ENCODE measurements around the gene TADA2B.

The TADA2B gene

DNA sequence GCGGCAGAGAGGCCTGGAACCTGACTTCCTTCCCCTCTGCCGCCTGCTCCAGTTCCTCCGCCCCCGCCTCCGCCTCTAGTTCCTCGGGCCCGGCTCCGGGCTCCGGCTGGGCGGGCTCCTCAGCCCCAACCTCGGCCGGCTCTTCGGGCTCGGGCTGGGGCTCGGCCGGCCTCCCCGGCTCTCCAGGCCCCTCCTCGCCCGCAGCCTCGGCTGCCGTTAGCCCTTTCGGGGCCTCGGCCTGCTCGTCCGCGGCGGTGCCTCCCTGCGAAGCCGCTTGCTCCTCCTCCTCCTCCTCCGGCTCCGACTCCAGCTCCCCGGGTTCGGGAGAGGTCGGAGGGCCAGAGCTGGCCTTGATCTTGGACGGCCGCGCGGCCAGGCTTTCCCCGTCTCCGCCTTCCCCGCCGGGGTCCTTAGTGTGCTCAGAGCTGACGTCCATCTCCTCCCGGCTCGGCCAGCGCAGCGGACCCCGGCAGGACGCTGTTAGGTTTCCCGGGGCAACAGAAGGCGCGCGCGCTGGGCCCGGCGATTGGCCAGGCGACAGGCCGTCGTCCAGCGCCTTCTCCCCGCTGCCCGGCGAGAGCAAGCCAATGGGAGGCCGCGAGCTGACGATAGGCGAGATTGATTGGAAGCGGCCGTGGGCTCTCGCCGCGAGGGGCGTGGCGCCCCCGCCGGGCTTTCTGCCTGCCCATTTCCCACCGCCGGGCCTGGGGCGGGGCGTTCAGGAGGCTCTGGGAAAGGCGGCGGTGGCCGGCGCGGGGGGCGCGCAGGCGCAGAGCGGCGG is 479 bp upstream of the TADA2B start:
- DNase-seq = peak; percentile 30

DNA sequence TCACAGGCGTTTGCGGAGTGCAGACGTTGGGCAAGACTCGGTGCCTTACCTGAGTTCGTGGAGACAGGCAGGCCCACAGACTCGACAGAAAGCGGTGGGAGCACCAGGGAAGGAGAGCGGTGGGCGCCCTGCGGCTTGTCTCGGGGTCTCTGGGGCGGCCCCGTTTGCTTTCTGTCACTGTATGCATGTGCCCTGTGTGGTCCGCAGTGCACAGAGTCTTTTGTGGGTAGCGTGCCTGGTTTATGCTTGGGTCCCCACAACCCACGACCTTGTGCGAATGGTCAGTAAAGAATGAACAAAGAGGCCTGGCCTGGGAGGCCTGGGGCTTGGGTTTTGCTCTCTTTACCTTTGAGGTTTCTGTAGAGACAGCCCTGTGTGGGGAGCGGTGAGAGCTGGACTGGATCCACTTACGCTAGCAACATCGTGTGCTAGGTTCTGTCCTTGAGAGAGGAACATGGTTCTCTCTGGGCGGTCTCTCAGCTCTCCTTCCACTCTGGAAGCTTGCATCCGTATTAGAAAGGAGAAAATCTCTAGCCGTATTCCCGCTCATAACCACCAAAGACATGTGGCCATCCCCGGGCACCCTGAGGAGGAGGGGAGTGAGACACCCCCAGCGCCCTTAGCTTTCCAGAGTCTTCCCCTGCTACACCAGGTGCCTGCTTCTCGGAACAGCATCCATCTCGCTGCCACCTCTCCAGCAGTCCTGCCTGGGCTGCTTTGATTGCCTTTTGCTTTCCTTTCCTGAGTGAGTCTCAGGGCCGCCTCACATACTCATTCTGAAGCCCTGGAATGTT is 1.2 kb downstream of the TADA2B start:
- DNase-seq = no peak

DNA sequence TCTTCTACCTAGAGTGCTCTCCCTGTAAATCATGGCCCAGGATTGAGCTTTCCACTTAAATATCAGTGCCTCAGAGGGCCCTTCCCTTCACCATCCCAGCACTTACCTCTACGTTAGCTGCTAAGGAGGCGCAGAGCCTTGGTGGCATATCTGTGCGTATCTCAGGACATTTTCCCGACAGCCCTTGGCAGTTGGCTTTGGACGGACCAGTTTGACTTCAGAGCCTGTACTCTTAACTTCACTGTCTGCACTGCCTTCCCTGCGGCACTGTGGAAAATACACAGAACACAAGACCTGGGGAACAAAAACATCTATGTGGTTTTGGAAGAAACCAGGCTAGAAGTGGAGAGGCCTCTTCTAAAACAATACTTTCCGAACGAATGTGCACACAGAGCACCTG is 2.4 kb downstream of the TADA2B start:
- DNase-seq = no peak

DNA sequence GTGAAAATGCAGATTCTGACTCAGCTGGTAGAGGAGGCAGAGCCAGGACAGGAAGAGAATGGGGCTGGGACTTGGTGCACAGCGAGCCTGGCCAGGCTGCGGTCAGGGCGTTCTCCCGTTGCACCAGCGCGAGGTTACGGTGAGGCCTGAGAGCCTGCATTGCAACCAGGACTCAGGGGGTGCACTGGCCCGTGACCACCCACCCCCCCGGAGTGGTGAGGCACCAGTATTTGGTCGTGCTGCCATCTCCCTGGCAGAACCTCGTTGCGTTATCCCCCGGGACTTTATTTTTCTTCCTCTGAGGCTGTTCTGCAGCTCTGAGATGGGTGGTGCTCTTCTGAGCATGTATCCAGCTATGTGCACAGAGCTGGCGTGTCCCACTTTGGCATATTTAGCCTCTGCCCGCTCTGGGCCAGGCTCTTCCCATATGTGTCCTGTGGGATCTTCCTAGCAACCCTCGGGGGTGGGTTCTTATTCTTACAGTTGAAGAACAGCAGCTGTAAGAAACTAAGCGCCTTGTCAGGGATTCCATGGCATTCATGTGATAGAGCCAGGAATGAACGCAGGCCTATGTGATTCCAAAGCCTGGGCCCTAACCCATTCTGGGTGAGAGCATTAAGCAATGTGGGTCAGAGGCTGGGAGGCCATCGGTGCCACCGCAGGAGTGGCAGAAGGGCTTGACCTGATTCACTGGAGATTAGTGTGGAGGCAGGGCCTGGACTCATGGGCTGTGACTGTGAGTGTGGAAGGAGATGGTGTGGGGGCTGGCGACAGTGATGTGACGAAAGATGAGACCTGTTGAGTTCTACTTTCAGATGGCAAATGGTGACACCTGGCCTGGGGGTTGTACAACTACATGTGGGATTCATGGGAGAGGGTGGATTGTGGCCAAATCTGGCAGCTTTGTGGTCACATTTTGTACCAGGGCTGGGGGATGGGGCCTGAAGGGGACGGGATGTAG is 3.1 kb downstream of the TADA2B start:
- no peak for DNase-seq

- DNase-seq = no peak
Observed at GRCh38 chr4:7046971-7047370, 3.8 kb downstream of the TADA2B start.

DNA sequence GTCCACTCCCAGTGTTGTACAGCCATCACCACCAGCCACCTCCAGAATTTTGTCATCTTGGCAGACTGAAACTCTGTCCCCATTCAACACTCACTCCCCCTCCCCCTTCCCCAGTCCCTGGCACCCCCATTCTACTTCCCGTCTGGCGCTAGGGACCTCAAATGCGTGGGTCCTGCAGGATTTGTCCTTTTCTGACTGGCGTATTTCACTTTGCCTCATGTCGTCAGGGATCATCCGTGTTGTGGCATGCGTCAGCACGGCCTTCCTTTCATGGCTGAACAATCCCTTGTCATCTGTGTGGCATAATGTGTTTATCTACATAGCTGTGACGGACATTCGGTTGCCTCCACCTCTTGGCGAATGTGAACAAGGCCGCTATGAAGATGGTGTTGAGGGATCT is 5.5 kb downstream of the TADA2B start:
- no peak for DNase-seq

GRCh38 chr4:7049295-7049694 is 6.1 kb downstream of the TADA2B start:
- no peak for DNase-seq

GRCh38 chr4:7049739-7050138 is 6.6 kb downstream of the TADA2B start:
- DNase-seq = no peak

DNA sequence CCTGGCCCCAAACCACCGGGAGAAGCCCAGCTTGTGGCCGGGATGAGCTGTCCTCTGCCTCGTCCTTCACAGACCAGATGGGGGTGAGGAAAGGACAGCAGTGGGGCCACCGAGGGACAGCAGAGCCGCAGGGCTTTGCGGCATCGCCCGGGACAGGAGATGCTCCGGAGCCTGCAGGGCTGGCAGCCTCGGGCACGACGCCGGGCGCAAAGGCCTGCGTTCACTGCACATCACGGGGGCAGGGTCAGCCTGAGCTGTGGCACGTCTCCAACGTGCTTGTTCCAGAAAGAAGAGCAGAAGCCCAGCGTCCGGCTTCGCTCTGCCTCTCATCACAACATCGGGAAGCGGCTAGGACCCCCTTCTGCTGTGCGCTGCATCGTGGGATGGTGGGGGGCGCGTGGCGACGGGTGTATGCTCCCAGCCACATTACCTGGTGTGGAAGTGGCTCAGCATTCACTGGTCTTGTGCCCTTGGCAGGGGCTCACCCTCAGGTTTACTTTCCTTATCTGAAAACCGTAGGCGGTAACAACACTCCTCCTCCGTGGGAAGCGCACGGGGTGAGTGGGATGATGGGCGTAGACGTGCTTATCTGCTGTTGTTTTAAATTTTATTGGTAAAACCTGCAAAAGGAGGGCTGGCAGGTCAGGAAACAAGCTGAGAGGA is 7.4 kb downstream of the TADA2B start:
- DNase-seq = no peak

DNA sequence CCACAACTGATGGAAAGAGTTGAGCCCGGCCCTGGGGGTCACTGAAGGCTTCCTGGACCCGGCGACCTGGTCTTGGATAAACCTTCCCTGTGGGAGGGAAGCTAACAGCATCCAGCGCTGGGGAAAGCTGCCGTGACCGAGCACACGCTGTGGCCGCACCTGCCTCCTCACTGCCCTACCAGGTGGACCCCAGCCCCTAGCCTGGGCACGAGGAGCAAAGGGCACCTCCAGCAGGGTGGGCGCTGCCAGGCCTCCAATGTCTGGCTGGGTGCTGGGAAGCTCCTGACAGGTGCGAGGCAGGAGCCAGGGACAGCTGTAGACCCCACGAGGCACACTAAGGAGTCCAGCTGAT is 7.9 kb downstream of the TADA2B start:
- no peak for DNase-seq

GRCh38 chr4:7051905-7052304 is 8.7 kb downstream of the TADA2B start:
- DNase-seq = no peak

DNA sequence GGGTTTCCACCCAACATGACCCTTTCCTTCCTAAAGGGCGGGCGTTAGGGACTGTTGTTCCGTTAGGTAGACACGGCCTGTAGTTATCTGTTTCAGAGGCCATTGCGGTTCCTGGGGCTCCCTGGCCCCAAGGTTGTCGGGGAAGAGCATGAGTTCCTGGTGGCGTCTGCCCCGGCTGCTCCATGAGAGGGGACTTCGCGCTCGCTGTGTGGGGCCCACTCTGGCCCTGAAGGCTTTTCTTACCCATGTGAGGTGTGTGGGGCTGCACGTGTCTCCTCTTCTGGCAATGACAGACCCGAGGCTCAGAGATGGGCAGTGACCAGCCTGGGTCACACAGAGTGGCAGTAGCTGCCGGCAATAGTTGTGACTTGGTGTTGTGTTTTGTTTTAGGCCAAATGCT is 9.1 kb downstream of the TADA2B start:
- no peak for DNase-seq

GRCh38 chr4:7052923-7053715 is 9.9 kb downstream of the TADA2B start:
- DNase-seq = no peak

DNA sequence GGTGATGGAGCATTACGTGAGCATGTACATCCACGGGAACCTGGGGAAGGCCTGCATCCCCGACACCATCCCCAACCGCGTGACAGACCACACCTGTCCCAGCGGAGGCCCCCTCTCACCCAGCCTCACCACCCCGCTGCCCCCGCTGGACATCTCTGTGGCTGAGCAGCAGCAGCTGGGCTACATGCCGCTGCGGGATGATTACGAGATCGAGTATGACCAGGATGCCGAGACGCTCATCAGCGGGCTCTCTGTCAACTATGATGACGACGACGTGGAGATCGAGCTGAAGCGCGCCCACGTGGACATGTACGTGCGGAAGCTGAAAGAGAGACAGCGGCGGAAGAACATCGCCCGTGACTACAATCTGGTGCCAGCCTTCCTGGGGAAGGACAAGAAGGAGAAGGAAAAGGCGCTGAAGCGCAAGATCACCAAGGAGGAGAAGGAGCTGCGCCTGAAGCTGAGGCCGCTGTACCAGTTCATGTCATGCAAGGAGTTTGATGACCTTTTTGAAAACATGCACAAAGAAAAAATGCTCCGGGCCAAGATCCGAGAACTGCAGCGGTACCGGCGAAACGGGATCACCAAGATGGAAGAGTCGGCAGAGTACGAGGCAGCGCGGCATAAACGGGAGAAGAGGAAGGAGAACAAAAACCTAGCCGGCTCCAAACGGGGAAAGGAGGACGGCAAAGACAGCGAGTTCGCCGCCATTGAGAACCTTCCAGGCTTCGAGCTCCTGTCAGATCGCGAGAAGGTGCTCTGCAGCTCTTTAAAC is 11.1 kb downstream of the TADA2B start:
- no peak for DNase-seq

GRCh38 chr4:7055111-7055989 is 12.2 kb downstream of the TADA2B start:
- DNase-seq = no peak

DNA sequence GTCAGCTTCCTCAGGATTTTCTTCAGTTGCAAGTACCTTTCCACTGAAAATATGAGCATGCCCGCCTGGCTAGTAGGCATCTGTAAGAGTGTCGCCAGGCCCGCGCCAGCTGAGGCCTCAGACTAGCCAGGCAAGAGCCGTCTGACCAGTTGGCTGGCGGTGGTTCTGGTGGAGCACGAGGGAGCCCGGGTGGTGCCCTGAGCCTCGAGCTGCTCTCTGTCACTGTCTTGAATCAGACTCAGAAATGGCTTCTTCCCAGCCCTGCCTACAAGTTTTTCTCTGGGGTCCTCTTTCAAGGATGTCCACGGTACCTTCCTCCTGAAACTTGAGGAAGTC is 12.8 kb downstream of the TADA2B start:
- DNase-seq = no peak

GRCh38 chr4:7058792-7059191 is 15.6 kb downstream of the TADA2B start:
- DNase-seq = no peak

GRCh38 chr4:7059662-7060061 is 16.5 kb downstream of the TADA2B start:
- DNase-seq = no peak

DNA sequence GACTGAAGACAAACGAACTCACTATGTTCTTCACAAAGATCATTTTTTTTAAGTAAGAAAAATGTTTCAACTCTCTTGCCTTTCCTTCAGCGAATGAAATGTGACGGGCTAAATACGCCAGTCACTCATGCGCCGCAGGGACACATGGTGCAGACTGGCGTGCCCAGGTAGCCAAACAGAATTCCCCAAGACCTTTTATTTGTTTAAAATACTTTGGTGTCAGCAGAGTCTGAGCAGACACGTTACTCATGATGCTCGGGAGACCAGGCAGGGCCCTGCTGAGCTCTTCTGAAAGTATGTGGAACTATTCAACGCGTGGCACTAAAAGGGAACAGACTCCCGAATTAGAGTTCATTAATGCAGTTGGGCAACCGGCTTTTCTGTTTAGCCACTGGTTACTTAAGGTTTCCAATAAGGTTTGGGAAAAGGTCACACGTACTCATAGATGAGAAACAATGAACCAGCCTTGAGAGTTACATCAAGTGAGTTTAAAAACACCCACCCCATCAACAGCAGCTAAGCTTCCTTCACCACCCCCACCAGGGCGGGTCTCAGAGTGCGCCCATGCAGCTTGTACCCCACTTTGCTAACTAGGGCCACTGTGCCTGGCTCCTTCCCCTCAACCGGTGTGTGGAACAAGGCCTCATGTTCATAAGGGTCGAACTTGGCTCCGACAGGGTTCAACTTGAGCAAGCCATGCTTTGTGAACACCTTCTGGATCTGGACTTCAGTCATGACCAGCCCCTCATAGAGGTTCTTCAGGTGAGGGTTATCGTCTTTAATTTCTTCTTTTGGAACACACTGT is 17.4 kb downstream of the TADA2B start:
- DNase-seq = no peak
